HEK293 (cell line): ENCODE data around the gene ZXDC.

Experiments
- CTCF ChIA-PET: fragments of 350-600 bp; formaldehyde crosslinking; extraction: SDS; loops from one replicate; lab custom pipeline; 2021; ENCODE audit warnings: antibody characterized with exemption; lab: Yijun Ruan, JAX
- POLR2A ChIA-PET: fragments of 300-600 bp; formaldehyde crosslinking; extraction: SDS; loops from one replicate; lab custom pipeline; 2020; ENCODE audit warnings: antibody characterized with exemption, inconsistent platforms; lab: Yijun Ruan, JAX
- H3K27ac ChIP-seq: fragments of 200-500 bp; sonication (Bioruptor generic); 2 replicates; pipeline ENCODE4 v1.5.1; 2014; ENCODE audit warnings: low read depth, low read length, control low read depth, inconsistent platforms; ENCODE audit errors: extremely low read depth
- H3K36me3 ChIP-seq, 2 experiments: fragments of 200-500 bp in 1 of 2; sonication (Bioruptor generic) in 1 of 2; 1 replicate in 1 of 2; 2 replicates in 1 of 2; pipeline ENCODE4 v1.5.1; 2014 to 2017; ENCODE audit warnings: inconsistent platforms in 2 of 2, low read length in 2 of 2; ENCODE audit not compliant: control insufficient read depth in 2 of 2, insufficient read depth in 1 of 2
- H3K4me1 ChIP-seq: fragments of 200-500 bp; sonication (Bioruptor generic); 2 replicates; pipeline ENCODE4 v1.5.1; 2014; ENCODE audit warnings: mild to moderate bottlenecking, low read length, inconsistent platforms; ENCODE audit not compliant: control insufficient read depth, insufficient read depth
- H3K4me3 ChIP-seq: 2 replicates; pipeline ENCODE4 v1.5.1; 2011; ENCODE audit warnings: low read depth, mild to moderate bottlenecking, control low read depth, low read length, moderate library complexity
- H3K9me3 ChIP-seq: fragments of 200-500 bp; sonication (Bioruptor generic); 2 replicates; pipeline ENCODE4 v1.5.1; 2014; ENCODE audit warnings: low read depth, low read length, inconsistent platforms; ENCODE audit not compliant: control insufficient read depth, insufficient read depth
- GFI1B ChIP-seq: fragments of 450-650 bp; formaldehyde crosslinking; IDR thresholded peaks from 2 replicates; pipeline ENCODE4 v1.5.1; 2016; ENCODE audit warnings: missing biosample characterization, missing genetic modification characterization
- GLI2 ChIP-seq: fragments of 450-650 bp; formaldehyde crosslinking; IDR thresholded peaks from 2 replicates; pipeline ENCODE4; 2017; ENCODE audit warnings: missing biosample characterization, missing genetic modification characterization, low read depth, borderline replicate concordance
- HOXD13 ChIP-seq: sonication (generic); formaldehyde crosslinking; IDR thresholded peaks from 2 replicates; pipeline ENCODE4 v1.8.0; 2022; ENCODE audit warnings: missing genetic modification reagents, borderline replicate concordance
- MYNN ChIP-seq: fragments of 450-650 bp; formaldehyde crosslinking; IDR thresholded peaks from 2 replicates; pipeline ENCODE4 v1.5.1; 2016; ENCODE audit warnings: missing biosample characterization, missing genetic modification characterization, borderline replicate concordance
- OSR2 ChIP-seq: fragments of 450-650 bp; formaldehyde crosslinking; IDR thresholded peaks from 2 replicates; pipeline ENCODE4 v1.5.1; 2016; ENCODE audit warnings: missing biosample characterization, missing genetic modification characterization
- ZBTB17 ChIP-seq: fragments of 450-650 bp; formaldehyde crosslinking; IDR thresholded peaks from 2 replicates; pipeline ENCODE4 v1.5.1; 2016; ENCODE audit warnings: missing biosample characterization, missing genetic modification characterization
- ZNF16 ChIP-seq: fragments of 450-650 bp; formaldehyde crosslinking; IDR thresholded peaks from 2 replicates; pipeline ENCODE4 v1.5.1; 2016; ENCODE audit warnings: low read depth, missing biosample characterization, missing genetic modification characterization
- ZNF221 ChIP-seq: fragments of 450-650 bp; formaldehyde crosslinking; IDR thresholded peaks from 2 replicates; pipeline ENCODE4 v1.5.1; 2017; ENCODE audit warnings: missing biosample characterization, missing genetic modification characterization, borderline replicate concordance
- ZNF426 ChIP-seq: fragments of 450-650 bp; formaldehyde crosslinking; IDR thresholded peaks from 2 replicates; pipeline ENCODE4 v1.5.1; 2017; ENCODE audit warnings: missing biosample characterization, missing genetic modification characterization, mild to moderate bottlenecking, inconsistent platforms, moderate library complexity
- ZNF473 ChIP-seq: fragments of 450-650 bp; formaldehyde crosslinking; IDR thresholded peaks from 2 replicates; pipeline ENCODE4 v1.5.1; 2017; ENCODE audit warnings: missing biosample characterization, missing genetic modification characterization
- ZNF510 ChIP-seq: fragments of 450-650 bp; formaldehyde crosslinking; IDR thresholded peaks from 2 replicates; pipeline ENCODE4 v1.5.1; 2018; ENCODE audit warnings: mild to moderate bottlenecking, missing genetic modification characterization, missing biosample characterization; ENCODE audit not compliant: insufficient replicate concordance
- ZNF544 ChIP-seq: fragments of 450-650 bp; formaldehyde crosslinking; IDR thresholded peaks from 2 replicates; pipeline ENCODE4 v1.5.0; 2017; ENCODE audit warnings: missing biosample characterization, missing genetic modification characterization
- ZNF558 ChIP-seq: fragments of 450-650 bp; formaldehyde crosslinking; IDR thresholded peaks from 2 replicates; pipeline ENCODE4 v1.5.1; 2016; ENCODE audit warnings: missing biosample characterization, missing genetic modification characterization
- ZNF658 ChIP-seq: fragments of 450-650 bp; formaldehyde crosslinking; IDR thresholded peaks from 2 replicates; pipeline ENCODE4; 2016; ENCODE audit warnings: missing biosample characterization, missing genetic modification characterization
- ZNF785 ChIP-seq: fragments of 450-650 bp; formaldehyde crosslinking; IDR thresholded peaks from 2 replicates; pipeline ENCODE4 v1.5.1; 2016; ENCODE audit warnings: missing biosample characterization, missing genetic modification characterization
- TF ChIP-seq, protein P1 (sequence below): fragments of 450-650 bp; formaldehyde crosslinking; IDR thresholded peaks from 2 replicates; pipeline ENCODE4 v1.5.1; 2016; ENCODE audit warnings: missing biosample characterization, missing genetic modification characterization
- TF ChIP-seq, protein P2 (sequence below): fragments of 450-650 bp; formaldehyde crosslinking; IDR thresholded peaks from 2 replicates; pipeline ENCODE4 v1.5.1; 2016; ENCODE audit warnings: missing biosample characterization, missing genetic modification characterization
- TF ChIP-seq, protein P3 (sequence below): fragments of 450-650 bp; formaldehyde crosslinking; IDR thresholded peaks from 2 replicates; pipeline ENCODE4 v1.5.1; 2017; ENCODE audit warnings: missing biosample characterization, missing genetic modification characterization
- TF ChIP-seq, protein P4 (sequence below): fragments of 450-650 bp; formaldehyde crosslinking; IDR thresholded peaks from 2 replicates; pipeline ENCODE4 v1.5.1; 2017; ENCODE audit warnings: missing biosample characterization, missing genetic modification characterization

Gene ZXDC

DNA sequence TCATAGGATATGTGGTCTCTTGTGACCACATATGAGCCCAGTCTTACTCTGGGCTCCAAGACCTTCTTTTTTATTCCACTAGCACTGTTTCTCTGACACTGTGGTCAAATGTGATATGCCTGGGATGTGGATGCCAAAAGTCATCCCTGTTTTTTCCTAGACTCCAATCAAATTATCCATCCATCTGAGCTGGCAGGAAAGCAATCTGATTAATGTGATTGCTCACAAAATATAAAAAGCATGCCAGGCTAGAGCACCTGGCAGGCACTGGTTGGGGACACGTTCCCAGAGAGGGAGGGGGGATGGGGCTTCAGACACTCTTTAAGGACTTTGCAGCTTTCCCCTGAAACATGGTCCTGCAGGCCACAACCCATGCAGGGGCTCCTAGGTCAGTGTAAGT, 84.1 kb downstream of the ZXDC start:
- H3K4me1 ChIP-seq = no peaks in the 10 kb centered on the region
- H3K9me3 ChIP-seq = no peaks in the 10 kb centered on the region
- H3K36me3 ChIP-seq = no peaks in the 10 kb centered on the region
- ChIA-PET CTCF (no interaction called here), POLR2A (no interaction called here)
- H3K27ac ChIP-seq = no peak overlapping the region
- H3K4me3 ChIP-seq = no peak overlapping the region
- TF ChIP-seq HOXD13 = no peak
- TF ChIP-seq ZNF558 (tag by site-specific recombination) = no peak
- no peak for TF ChIP-seq GFI1B (tag by site-specific recombination)
- no peak for TF ChIP-seq ZNF473 (tag by site-specific recombination)

DNA sequence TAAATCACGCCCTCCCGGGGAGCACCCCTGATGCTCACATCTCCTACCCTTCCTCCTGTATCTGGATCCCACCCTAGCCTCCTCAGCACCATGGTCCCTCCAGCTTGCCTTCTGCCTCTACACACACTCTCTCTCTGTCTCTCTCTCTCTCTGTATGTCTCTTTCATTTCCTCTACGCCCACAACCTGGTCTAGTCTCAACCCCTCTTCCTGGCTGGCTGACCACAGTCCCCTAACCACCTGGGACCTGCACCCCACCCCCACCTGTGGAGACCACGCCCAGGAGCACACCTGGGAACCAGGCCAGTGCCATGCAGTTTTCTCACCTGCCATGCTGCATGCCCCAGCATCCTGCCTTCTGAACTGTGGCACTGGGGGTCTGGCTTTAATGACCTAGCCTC, 84.9 kb downstream of the ZXDC start:
- TF ChIP-seq ZBTB17 (tag by site-specific recombination) (no peak), ZNF544 (no peak), ZNF16 (no peak), GLI2 (tag by site-specific recombination) (no peak), ZNF426 (tag by site-specific recombination) (no peak), ZNF658 (no peak), ZNF221 (tag by site-specific recombination) (no peak), ZNF510 (tag by site-specific recombination) (no peak)
- TF ChIP-seq, protein P1, sequence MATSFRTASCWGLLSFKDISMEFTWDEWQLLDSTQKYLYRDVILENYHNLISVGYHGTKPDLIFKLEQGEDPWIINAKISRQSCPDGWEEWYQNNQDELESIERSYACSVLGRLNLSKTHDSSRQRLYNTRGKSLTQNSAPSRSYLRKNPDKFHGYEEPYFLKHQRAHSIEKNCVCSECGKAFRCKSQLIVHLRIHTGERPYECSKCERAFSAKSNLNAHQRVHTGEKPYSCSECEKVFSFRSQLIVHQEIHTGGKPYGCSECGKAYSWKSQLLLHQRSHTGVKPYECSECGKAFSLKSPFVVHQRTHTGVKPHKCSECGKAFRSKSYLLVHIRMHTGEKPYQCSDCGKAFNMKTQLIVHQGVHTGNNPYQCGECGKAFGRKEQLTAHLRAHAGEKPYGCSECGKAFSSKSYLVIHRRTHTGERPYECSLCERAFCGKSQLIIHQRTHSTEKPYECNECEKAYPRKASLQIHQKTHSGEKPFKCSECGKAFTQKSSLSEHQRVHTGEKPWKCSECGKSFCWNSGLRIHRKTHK (tag by site-specific recombination) = no peak
- TF ChIP-seq, protein P2, sequence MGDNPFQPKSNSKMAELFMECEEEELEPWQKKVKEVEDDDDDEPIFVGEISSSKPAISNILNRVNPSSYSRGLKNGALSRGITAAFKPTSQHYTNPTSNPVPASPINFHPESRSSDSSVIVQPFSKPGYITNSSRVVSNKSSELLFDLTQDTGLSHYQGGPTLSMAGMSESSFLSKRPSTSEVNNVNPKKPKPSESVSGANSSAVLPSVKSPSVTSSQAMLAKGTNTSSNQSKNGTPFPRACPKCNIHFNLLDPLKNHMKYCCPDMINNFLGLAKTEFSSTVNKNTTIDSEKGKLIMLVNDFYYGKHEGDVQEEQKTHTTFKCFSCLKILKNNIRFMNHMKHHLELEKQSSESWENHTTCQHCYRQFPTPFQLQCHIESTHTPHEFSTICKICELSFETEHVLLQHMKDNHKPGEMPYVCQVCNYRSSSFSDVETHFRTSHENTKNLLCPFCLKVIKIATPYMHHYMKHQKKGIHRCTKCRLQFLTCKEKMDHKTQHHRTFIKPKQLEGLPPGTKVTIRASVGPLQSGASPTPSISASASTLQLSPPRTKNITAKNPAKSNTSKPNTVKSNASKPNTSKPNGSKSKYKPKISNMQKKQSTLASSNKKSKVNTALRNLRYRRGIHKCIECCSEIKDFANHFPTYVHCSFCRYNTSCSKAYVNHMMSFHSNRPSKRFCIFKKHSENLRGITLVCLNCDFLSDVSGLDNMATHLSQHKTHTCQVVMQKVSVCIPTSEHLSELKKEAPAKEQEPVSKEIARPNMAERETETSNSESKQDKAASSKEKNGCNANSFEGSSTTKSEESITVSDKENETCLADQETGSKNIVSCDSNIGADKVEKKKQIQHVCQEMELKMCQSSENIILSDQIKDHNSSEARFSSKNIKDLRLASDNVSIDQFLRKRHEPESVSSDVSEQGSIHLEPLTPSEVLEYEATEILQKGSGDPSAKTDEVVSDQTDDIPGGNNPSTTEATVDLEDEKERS (tag by site-specific recombination) = no peak
- TF ChIP-seq, protein P3, sequence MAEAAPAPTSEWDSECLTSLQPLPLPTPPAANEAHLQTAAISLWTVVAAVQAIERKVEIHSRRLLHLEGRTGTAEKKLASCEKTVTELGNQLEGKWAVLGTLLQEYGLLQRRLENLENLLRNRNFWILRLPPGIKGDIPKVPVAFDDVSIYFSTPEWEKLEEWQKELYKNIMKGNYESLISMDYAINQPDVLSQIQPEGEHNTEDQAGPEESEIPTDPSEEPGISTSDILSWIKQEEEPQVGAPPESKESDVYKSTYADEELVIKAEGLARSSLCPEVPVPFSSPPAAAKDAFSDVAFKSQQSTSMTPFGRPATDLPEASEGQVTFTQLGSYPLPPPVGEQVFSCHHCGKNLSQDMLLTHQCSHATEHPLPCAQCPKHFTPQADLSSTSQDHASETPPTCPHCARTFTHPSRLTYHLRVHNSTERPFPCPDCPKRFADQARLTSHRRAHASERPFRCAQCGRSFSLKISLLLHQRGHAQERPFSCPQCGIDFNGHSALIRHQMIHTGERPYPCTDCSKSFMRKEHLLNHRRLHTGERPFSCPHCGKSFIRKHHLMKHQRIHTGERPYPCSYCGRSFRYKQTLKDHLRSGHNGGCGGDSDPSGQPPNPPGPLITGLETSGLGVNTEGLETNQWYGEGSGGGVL (tag by site-specific recombination) = no peak
- Histone ChIP-seq H3K4me3 (no peak overlapping the region), H3K36me3 (no peaks in the 10 kb centered on the region), H3K27ac (no peak overlapping the region), H3K9me3 (no peaks in the 10 kb centered on the region), H3K4me1 (no peaks in the 10 kb centered on the region)
- ChIA-PET POLR2A (no interaction called here), CTCF (interaction anchor here (2.7 kb wide), 1 partner anchor 257 kb away, joined by 14 read pairs; no protein-coding TSS in a partner anchor)

DNA sequence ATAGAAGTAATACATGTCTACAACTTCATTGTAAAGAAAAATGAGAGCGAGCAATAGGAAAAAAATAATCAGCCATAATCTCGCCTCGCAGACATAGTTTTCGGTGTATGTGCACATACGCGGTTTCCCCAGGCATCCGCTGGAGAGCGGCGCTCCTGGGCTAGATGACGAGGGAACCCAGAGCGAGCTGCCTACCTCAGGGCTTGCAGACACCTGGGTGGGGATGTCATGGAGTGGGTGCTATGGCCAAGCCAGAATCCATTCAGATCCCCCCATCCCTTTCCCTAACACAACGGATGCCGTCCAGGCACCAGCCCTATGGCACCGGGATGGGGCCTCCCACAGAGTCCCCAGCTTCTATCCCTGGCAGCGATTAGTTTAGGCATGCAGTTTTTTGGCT, 85.5 kb downstream of the ZXDC start:
- no peaks in the 10 kb centered on the region for H3K36me3 ChIP-seq
- TF ChIP-seq OSR2 (no peak), ZNF426 (tag by site-specific recombination) (no peak), ZNF785 (tag by site-specific recombination) (no peak), MYNN (tag by site-specific recombination) (no peak)
- TF ChIP-seq, protein P4, sequence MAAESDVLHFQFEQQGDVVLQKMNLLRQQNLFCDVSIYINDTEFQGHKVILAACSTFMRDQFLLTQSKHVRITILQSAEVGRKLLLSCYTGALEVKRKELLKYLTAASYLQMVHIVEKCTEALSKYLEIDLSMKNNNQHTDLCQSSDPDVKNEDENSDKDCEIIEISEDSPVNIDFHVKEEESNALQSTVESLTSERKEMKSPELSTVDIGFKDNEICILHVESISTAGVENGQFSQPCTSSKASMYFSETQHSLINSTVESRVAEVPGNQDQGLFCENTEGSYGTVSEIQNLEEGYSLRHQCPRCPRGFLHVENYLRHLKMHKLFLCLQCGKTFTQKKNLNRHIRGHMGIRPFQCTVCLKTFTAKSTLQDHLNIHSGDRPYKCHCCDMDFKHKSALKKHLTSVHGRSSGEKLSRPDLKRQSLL (tag by site-specific recombination) = no peak
- TF ChIP-seq, protein P1 (tag by site-specific recombination) = no peak
- TF ChIP-seq, all 188 proteins: peak for 0
- Histone ChIP-seq H3K4me3 (no peak overlapping the region), H3K9me3 (no peaks in the 10 kb centered on the region), H3K4me1 (no peaks in the 10 kb centered on the region), H3K27ac (no peak overlapping the region)
- ChIA-PET CTCF (interaction anchor here (2.7 kb wide), 1 partner anchor 256 kb away, joined by 14 read pairs; no protein-coding TSS in a partner anchor), POLR2A (no interaction called here)
